D721Med (cell line): ENCODE results near the gene MMP8.
"Not testable (repeated sequence)": the region's sequence is repeated elsewhere in the genome, so short reads cannot be mapped to it uniquely, and the experiment has no call there.

ENCODE experiments used
- DNase-seq: peaks from one replicate; pipeline ENCODE4 v3.0.0; 2011; ENCODE audit warnings: low spot score; ENCODE audit not compliant: insufficient read length
- FAIRE-seq: peaks from 2 replicates; lab custom pipeline; 2011; peaks lifted over from hg19 to GRCh38; lab: Jason Lieb, UNC
- TF ChIP-seq, protein P1 (sequence below): IDR thresholded peaks from 2 replicates; pipeline ENCODE4 v1.5.1; 2012; ENCODE audit warnings: mild to moderate bottlenecking, control low read depth; ENCODE audit not compliant: insufficient read depth; ENCODE audit errors: missing control alignments

MMP8 gene

DNA sequence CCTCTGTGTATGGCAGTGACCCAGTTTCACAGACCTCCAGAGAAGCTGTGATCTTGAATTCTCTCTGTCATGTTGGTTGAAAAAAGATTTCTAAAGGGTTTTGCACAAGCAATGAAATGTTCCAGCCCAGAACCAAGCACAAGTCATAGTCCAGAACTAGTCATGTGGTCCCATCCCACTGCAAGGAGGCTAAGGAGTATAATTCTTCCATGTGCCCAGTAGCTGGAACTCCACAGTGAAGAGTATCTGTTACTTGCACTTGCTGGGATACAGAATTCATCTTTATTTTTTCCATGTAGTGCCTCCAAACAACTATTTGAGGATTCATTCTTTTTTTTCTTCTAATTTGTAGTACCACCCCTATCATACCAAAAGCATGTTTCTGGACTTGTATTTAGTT, 9.9 kb upstream of the MMP8 start:
- FAIRE-seq: no peak
- TF ChIP-seq, protein P1, sequence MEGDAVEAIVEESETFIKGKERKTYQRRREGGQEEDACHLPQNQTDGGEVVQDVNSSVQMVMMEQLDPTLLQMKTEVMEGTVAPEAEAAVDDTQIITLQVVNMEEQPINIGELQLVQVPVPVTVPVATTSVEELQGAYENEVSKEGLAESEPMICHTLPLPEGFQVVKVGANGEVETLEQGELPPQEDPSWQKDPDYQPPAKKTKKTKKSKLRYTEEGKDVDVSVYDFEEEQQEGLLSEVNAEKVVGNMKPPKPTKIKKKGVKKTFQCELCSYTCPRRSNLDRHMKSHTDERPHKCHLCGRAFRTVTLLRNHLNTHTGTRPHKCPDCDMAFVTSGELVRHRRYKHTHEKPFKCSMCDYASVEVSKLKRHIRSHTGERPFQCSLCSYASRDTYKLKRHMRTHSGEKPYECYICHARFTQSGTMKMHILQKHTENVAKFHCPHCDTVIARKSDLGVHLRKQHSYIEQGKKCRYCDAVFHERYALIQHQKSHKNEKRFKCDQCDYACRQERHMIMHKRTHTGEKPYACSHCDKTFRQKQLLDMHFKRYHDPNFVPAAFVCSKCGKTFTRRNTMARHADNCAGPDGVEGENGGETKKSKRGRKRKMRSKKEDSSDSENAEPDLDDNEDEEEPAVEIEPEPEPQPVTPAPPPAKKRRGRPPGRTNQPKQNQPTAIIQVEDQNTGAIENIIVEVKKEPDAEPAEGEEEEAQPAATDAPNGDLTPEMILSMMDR: no peak
- no peak for DNase-seq

DNA sequence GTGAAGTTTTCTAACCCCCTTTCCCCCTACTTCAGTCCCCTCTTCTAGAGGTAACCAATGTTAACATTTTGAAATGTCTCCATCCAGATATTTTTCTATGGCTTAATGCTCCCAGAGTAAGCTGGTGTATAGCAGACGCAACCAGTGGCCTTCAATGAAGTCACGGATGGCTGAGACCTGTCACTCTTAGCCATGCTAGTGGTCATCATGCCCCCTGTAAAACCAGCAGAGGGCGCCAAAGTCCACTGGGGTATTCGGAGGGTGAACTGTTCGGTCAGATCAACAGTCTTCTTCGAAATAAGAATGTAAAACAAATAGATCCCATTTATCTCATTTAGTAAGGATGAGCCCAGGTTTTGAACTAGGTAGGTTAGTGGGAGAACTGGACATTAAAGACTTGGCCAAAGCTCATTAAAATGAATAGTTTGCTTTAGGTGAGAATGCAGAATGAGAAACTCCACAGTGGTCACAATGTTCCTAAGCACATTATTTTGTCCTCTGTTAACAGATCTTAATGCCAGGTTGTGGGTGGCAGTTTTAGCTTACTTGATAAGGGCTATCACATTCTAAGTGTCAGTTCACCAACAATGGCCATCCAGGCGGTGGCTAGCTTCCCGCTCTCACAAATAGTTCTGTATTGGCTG, 8.6 kb upstream of the MMP8 start:
- no peak for DNase-seq
- no peak for FAIRE-seq

DNA sequence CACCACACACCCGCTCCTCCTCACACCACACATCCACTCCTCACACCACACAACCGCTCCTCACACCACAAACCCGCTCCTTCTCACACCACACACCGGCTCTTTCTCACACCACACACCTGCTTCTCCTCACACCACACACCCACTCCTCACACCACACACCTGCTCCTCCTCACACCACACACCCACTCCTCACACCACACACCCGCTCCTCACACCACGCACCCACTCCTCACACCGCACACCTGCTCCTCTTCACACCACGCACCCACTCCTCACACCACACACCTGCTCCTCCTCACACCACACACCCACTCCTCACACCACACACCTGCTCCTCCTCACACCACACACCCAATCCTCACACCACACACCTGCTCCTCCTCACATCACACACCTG, 6.2 kb upstream of the MMP8 start:
- DNase-seq, FAIRE-seq: not testable (repeated sequence)

More for the DNA sequence above, 8.6 kb upstream of the MMP8 start:
- TF ChIP-seq, protein P1: peak; percentile 89

DNA sequence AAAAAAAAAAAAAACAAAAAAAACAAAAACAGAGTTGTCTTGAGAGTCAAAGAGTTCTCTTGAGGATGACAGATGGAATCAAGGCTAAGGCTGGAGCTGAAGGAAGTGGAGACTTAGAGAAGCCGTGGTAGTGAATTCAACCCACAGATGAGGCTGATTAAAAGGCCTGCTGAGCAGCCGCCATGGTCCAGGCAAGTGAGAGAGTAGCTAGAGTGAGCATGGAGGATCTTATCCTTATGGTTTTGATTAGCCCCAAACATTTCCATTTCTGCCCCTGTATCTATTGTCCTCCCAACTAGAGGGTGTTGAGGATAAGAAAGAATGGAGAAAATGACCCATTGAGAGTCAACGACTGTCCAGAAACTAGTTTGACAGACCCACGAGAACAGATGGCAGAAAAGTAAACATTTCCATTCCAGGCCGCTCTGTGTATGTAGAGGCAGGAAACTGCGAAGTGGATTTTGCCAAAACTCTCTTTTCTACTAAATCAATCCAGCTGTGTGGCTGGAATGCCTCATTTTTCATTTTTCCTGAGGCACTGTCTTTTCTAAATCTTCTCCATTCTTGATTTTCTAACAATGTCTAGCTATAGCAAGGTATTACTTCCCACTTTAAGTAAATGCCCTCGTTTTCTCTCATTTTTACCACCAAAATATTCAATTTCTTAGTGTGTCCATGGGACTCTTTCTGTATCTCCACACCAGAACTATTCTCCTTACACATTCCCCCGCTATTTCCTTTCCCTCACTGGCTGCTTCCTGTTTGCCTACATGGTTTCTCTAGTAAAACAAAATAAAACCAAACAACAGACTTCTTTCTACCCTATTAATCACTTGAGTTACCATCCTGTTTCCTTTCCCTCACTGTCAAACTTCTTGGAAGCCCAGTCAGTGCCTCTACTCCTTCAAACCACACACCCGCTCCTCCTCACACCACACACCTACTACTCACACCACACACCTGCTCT, 5.4 kb upstream of the MMP8 start:
- TF ChIP-seq, protein P1: no peak
- FAIRE-seq (no peak), DNase-seq (no peak)

DNA sequence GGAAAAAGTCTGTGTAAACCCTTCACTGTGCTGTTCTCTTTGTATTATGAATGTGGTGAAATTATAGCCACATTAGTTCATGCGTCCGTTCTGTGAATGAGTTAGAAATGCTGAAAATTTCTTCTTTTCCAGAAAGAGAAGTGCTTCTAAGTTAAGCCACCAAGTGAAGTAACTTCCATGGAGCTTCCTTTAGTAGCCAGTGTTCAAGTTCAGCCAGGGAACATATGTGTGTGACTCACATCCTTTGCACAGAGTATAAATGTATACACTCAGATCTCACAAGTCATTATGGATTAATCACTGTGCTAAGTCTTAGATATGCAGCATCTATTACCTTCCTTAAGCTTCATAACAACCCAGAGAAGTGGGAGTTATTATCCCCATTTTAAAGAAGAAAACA, 3.1 kb upstream of the MMP8 start:
- FAIRE-seq (no peak), DNase-seq (no peak)
- TF ChIP-seq, protein P1: no peak

DNA sequence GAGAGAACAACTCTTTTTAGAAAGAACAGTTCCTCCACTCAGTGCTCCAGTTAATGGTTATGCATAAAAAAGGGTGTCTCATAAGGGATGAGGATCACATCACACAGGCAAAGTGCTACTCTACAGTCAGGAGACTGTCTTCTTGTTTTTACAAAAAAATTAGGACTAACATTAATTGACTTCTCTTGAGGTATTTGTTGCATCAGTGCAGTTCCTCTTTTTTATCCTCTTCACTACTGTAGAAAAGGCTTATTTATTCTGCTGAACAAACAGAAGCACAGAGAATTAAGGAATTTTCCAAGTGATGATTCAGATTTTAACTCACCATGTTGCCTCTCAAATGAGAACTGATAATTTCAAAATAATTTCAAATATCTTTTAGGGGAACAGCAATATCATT, 1.9 kb downstream of the MMP8 start:
- FAIRE-seq (no peak), DNase-seq (no peak)
- TF ChIP-seq, protein P1: no peak

DNA sequence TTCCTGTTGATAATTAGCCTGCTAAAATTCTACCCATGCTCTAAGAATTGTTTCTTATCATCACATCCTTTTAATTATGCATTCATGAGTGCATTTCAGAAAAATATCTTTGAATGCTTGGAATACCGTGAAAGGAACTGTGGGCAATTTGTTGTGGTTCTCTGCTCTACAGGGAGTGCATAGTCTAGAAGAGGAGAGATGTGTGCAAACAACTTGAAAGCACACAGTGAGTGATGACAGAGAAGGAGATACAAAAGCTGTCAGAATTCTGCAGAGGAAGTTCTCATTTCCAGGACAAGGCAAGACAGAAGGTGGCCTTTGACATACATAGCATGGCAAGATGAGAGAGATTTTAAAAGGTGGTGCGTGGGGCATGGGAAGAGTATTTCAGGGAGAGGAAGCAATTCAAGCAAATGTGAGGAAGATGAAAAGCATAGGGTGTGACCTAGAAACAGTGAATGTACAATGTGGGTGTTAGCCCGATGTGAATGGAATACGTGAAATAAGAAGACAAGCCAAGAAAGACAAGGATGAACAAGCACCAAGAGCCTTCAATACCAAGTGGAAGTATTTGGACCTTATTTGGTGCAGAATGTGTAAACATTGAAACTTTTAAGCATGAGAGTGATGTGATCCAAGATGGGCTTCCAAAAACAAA, 5.0 kb downstream of the MMP8 start:
- TF ChIP-seq, protein P1: no peak
- FAIRE-seq (no peak), DNase-seq (no peak)
